Suprapubic skin (tissue), 4 donors: Measurements from ENCODE around the gene CFAP410. TPM values are rescaled to one million over a fixed set of nuclear protein-coding genes. Genes with fewer than 3 reads are reported as not detected.

Experiments used
- DNase-seq, 2 donors: peaks; one replicate each; pipeline ENCODE4 v3.0.0-alpha.2; 2019; ENCODE audit warnings: low spot score in 2 of 2
- H3K27ac ChIP-seq: fragments of 200-600 bp; sonication (generic); one replicate; pipeline ENCODE4 v1.5.1; 2019
- H3K27me3 ChIP-seq: fragments of 200-600 bp; sonication (generic); one replicate; pipeline ENCODE4 v1.5.1; 2019
- H3K36me3 ChIP-seq: fragments of 200-600 bp; sonication (generic); one replicate; pipeline ENCODE4 v1.5.1; 2019
- H3K4me1 ChIP-seq: fragments of 200-600 bp; sonication (generic); one replicate; pipeline ENCODE4 v1.5.1; 2019
- H3K4me3 ChIP-seq: fragments of 200-600 bp; sonication (generic); one replicate; pipeline ENCODE4 v1.5.1; 2019; ENCODE audit warnings: mild to moderate bottlenecking
- H3K9me3 ChIP-seq: fragments of 200-600 bp; sonication (generic); one replicate; pipeline ENCODE4 v1.5.1; 2019
- CTCF ChIP-seq, 2 donors: fragments of 200-600 bp in 1 of 2; fragments of 450-650 bp in 1 of 2; sonication (generic) in 1 of 2; IDR thresholded peaks; one replicate each; pipeline ENCODE4 v1.5.1; 2016 to 2019; ENCODE audit warnings: antibody characterized with exemption in 2 of 2, mild to moderate bottlenecking in 1 of 2, moderate library complexity in 1 of 2
- EP300 ChIP-seq: sonication (generic); formaldehyde crosslinking; IDR thresholded peaks from one replicate; pipeline ENCODE4 v1.6.1; 2017; ENCODE audit warnings: antibody characterized with exemption
- POLR2A ChIP-seq, 2 donors: fragments of 450-650 bp; IDR thresholded peaks; one replicate each; pipeline ENCODE4 v1.6.1; 2017; ENCODE audit warnings: antibody characterized with exemption in 2 of 2, mild to moderate bottlenecking in 2 of 2, moderate library complexity in 2 of 2
- POLR2AphosphoS5 ChIP-seq, 3 donors: sonication (generic); formaldehyde crosslinking; IDR thresholded peaks; one replicate each; pipeline ENCODE4 v1.6.1; 2017; ENCODE audit warnings: antibody characterized with exemption in 3 of 3
- WGBS: methylation state at CpG from one replicate; pipeline ENCODE4 v1.1.5; 2018; 5-methylcytosine and 5-hydroxymethylcytosine counted together
- total RNA-seq, 4 donors: library from RNA; depleted of rRNA; stranded (reverse); fragments of >200 nt; gene quantifications; one replicate each; pipeline ENCODE4 v1.1.0, GENCODE V29; 2016

The CFAP410 gene
- total RNA-seq, 4 donors from 2014 or later: 22.6 to 45.5 (median 27.3) TPM

GRCh38 chr21:44377922-44378645 is 38.9 kb upstream of the CFAP410 start:
- no peak for TF ChIP-seq POLR2A (IDR thresholded peaks at IDR 0.05)
- TF ChIP-seq EP300: no peak
- no peak for TF ChIP-seq CTCF (IDR thresholded peaks at IDR 0.05)
- no peak for TF ChIP-seq POLR2AphosphoS5 (IDR thresholded peaks at IDR 0.05)
- H3K27ac ChIP-seq: no peak overlapping the region
- no peaks in the 10 kb centered on the region for H3K36me3 ChIP-seq
- H3K4me3 ChIP-seq: no peak overlapping the region
- no peaks in the 10 kb centered on the region for H3K9me3 ChIP-seq
- no peak for DNase-seq
- peaks cover 18% of the 10 kb centered on the region for H3K27me3 ChIP-seq
- WGBS: 61% methylated on average over 21 of the region's 22 CpGs
- peaks cover 11% of the 10 kb centered on the region for H3K4me1 ChIP-seq

GRCh38 chr21:44377201-44377921 is 38.2 kb upstream of the CFAP410 start:
- no peaks in the 10 kb centered on the region for H3K36me3 ChIP-seq
- DNase-seq: no peak

GRCh38 chr21:44376606-44377005 is 37.4 kb upstream of the CFAP410 start:
- TF ChIP-seq EP300: no peak
- no peak for TF ChIP-seq CTCF (IDR thresholded peaks at IDR 0.05)
- TF ChIP-seq POLR2A (IDR thresholded peaks at IDR 0.05): no peak
- TF ChIP-seq POLR2AphosphoS5 (IDR thresholded peaks at IDR 0.05): no peak
- WGBS: 85% methylated on average over 7 of the region's 9 CpGs
- peaks cover 26% of the 10 kb centered on the region for H3K27me3 ChIP-seq

More at GRCh38 chr21:44377201-44377921, 38.2 kb upstream of the CFAP410 start:
- H3K27ac ChIP-seq: no peak overlapping the region
- H3K4me3 ChIP-seq: no peak overlapping the region
- WGBS: 45% methylated on average over 24 of the region's 24 CpGs
- no peaks in the 10 kb centered on the region for H3K9me3 ChIP-seq
- H3K27me3 ChIP-seq: peaks cover 19% of the 10 kb centered on the region
- TF ChIP-seq EP300: no peak
- TF ChIP-seq POLR2A (IDR thresholded peaks at IDR 0.05): no peak
- TF ChIP-seq POLR2AphosphoS5 (IDR thresholded peaks at IDR 0.05): no peak
- no peak for TF ChIP-seq CTCF (IDR thresholded peaks at IDR 0.05)
- H3K4me1 ChIP-seq: peaks cover 11% of the 10 kb centered on the region

GRCh38 chr21:44375761-44376241 is 36.6 kb upstream of the CFAP410 start:
- peaks cover 11% of the 10 kb centered on the region for H3K4me1 ChIP-seq
- no peaks in the 10 kb centered on the region for H3K9me3 ChIP-seq
- H3K36me3 ChIP-seq: no peaks in the 10 kb centered on the region
- TF ChIP-seq POLR2AphosphoS5 (IDR thresholded peaks at IDR 0.05): no peak
- no peak for TF ChIP-seq POLR2A (IDR thresholded peaks at IDR 0.05)
- TF ChIP-seq EP300: no peak
- TF ChIP-seq CTCF (IDR thresholded peaks at IDR 0.05): no peak
- H3K27me3 ChIP-seq: peaks cover 31% of the 10 kb centered on the region
- H3K4me3 ChIP-seq: no peak overlapping the region
- no peak overlapping the region for H3K27ac ChIP-seq
- no peak for DNase-seq
- 88% methylated on average over 16 of the region's 19 CpGs for WGBS

More at GRCh38 chr21:44376606-44377005, 37.4 kb upstream of the CFAP410 start:
- H3K36me3 ChIP-seq: no peaks in the 10 kb centered on the region
- no peak for DNase-seq
- peaks cover 11% of the 10 kb centered on the region for H3K4me1 ChIP-seq
- no peaks in the 10 kb centered on the region for H3K9me3 ChIP-seq
- H3K27ac ChIP-seq: no peak overlapping the region
- H3K4me3 ChIP-seq: no peak overlapping the region

- 78% methylated on average over 10 of the region's 10 CpGs for WGBS
- Histone ChIP-seq H3K36me3 (no peaks in the 10 kb centered on the region), H3K4me3 (no peak overlapping the region), H3K27me3 (peaks cover 36% of the 10 kb centered on the region), H3K27ac (no peak overlapping the region), H3K9me3 (no peaks in the 10 kb centered on the region), H3K4me1 (peaks cover 12% of the 10 kb centered on the region)
- TF ChIP-seq EP300: no peak
- TF ChIP-seq POLR2A (IDR thresholded peaks at IDR 0.05): no peak
- TF ChIP-seq POLR2AphosphoS5 (IDR thresholded peaks at IDR 0.05): no peak
- no peak for TF ChIP-seq CTCF (IDR thresholded peaks at IDR 0.05)
- no peak for DNase-seq
These were observed 36.1 kb upstream of the CFAP410 start for GRCh38 chr21:44375281-44375651.
